CD4-positive, alpha-beta T cell treated with Interleukin-6 at 100 ng/mL for 8 hours (primary cell): ENCODE measurements around the gene SMPD3.

Experiments used
- DNase-seq: peaks from one replicate; pipeline ENCODE4 v3.0.0-alpha.2; 2020; ENCODE audit warnings: mixed read lengths, low spot score

The SMPD3 gene

DNA sequence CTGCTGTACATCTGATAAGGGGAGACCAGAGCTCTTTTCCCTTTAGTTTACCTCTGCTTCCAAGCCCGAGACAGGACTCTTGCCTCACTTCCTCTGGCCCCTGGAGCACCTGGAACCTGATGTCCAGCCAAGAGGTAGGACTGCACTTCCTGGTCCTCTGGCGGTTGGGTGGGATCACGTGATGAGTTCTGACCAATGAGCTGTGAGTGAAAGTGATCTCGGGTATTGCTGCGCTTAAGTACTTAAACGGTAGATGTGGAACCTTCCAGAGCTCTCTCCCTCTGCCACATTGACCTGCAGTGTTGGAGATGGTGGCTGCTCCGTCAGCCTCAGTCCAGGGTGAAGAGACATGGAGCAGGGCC lies 67.0 kb downstream of the SMPD3 start:
- DNase-seq = no peak

GRCh38 chr16:68380676-68381362 lies 67.5 kb downstream of the SMPD3 start:
- no peak for DNase-seq

DNA sequence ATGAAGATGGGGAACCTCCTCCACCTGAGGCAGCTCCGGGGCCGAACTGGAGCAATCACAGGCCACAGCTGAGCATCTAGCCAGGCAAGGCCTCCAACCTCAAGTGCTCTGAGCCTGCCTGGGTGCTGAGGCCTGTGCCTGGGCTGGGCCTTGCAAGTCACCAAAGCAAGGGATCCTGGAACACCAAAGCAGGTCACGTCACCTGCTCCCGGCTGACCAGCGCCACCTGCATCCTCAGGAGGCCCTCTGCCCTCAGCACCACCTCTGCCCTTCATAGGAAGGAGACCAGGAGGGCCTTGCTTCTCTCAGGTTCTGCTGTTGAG lies 68.0 kb downstream of the SMPD3 start:
- DNase-seq = no peak

DNA sequence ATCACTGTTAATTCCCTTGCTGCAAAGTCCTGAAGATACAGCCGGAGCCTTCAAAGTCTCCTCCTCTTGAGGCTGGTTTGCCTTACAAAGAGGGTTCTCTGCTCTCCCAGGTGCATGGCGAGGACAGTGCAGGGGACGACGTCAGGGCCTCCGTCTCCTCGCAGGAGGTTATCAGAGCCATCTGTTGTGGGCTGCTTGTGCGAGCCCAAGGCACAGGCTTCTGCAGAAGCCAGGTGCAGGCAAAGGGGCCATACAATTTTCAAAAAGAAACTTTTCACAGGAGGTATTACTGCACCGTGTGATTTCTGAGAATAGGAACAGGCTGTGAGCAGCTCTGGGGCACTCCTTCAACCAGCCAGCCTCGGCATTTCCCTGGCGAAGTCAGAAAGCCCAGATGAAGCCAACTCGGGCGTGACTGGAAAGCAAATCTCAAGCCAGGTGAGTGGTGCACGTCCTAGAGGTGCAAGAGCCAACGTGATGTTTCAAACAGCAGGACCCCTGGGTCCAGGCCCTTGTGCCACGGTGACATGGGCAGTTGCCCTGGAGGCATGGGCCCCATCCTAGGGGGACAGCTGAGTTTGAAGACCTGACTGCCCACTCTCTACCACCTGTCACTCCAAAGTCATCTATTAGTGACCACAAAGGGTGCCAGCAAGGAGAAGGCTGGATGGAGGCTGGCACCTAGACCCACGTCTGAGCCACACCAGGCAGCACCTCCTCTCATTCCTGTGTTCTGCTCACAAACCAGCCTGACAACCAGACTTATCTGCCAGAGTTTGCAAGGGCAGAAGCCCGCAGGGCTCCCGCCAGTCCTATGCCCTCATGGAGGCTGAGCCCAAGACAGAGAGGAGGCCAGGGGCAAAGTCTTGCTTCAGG lies 68.6 kb downstream of the SMPD3 start:
- no peak for DNase-seq

- no peak for DNase-seq
Observed at GRCh38 chr16:68378436-68379415, 69.6 kb downstream of the SMPD3 start.

DNA sequence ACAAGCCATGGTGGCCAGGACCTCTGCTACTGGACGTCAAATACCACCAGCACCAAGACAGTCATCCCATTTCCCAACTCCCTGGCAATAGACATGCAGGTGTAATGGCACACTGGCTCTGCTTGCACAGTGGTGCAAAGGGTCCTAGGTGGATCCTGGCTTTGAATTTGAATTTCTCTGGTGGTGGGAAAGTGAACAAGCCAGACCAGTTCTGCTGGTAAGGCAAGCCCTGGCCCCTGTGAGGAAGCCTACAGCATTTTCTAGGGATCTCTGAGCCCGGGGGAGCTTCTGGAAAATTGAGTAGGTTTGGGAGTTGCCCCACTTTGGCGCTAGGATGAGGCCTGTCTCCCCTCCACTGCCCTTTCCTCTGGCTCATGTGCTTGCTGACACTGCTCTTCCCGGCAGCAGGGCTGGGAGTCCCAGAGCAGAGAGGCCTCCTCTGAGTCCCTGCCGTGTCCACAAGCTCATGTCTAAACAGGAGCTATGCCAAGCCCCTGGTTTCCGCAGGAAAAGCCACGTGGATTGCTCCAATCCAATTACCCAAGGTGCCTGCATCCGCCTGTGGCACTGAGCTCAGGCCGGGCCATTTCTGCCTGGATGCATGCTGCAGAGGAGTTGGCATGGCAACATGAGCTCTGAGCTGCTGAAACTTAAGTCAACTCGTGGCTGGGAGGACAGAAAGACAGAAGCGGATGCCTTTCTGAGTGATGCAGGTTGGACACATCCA lies 70.5 kb downstream of the SMPD3 start:
- DNase-seq = no peak

GRCh38 chr16:68377221-68377620 lies 71.1 kb downstream of the SMPD3 start:
- DNase-seq = no peak

- no peak for DNase-seq
Observed at GRCh38 chr16:68376590-68376989, 71.7 kb downstream of the SMPD3 start.

DNA sequence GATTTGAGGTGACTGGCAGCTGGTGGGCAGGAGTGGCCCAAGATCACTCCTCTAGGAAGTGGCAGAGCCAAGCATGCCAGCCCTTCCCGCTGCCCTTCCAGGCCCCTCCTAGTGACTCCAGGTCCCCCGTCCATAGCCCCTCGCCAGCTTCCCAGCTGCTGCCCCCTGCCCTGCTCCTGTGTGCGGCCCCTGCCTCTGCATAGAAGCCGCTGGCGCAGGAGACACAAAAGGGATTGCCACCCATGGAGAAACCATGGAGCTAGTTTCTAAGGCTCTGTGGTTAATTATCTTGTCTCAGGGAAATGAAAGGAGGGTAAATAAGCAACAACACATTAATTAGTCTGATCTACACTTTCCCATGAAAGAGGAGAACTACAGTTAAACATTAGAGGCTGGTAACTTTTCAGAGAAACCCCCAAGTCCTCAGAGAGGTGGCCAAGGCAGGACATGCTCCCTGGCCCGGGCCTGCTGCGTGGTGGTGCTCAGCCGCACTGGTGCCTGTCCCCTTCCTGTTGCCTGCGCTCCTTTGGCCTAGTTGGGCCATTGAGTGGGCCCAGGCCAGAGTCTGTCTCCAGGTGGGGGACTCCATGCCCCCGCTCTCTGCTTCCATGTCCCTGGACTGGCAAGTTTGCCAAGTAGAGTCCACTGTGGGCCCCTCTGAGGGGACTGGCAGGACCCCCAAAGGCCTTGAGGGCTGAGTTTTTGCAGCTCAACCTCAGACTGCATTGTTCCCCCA lies 72.3 kb downstream of the SMPD3 start:
- no peak for DNase-seq

DNA sequence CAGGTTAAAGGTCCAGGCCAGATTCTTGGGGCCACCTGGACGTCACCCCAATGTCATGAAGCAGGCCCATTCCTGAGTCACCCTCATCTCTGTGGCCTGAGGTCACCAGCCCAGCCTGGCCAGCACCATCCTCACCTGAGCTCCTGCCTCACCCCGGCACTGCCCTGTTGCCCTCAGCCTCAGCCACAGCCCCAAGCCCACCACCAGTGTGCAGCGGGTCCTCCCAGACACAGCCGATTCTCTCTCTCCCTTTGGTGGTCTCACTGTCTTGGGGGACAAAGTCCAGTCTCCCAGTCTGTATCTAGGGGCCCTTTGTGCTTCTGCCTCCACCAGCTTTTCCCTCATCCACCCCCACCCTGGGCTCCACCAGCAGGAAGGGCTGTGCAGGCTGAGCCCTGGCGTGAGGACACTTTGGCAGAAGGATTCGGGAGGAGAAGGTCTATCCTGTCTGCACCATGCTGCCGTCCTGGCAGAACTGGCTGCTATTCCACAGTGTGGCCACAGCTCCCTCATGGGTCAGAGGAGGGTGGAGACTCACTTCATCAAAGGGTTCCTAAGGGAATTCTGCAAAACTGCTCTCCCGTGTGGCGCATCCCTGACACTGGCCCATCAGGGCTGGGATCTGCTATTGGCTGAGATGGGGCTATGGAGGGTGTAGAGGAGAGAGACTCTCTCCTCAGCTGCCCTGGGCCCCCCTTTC lies 73.2 kb downstream of the SMPD3 start:
- DNase-seq = no peak

GRCh38 chr16:68374246-68374805 lies 74.0 kb downstream of the SMPD3 start:
- no peak for DNase-seq

- no peak for DNase-seq
Observed at GRCh38 chr16:68373528-68374245, 74.6 kb downstream of the SMPD3 start.

DNA sequence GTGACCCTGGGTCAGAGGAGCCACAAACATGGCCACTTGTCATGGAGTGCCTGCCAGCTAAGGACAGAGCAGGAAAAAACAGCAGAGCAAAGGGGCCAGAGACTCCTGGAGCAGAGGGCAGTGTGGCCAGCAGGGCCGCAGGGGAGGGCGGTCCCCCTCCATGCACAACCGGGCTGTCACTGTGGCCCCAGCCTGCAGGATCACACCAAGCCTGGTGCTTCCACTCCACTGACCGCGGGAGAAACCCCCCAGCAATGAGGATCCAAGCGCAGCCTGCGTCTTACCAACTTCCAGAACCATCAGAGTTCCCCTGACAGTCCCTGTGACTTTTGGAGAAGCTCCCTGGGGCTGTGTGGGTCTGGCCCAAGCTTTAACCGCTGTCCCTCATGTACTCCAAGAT lies 75.5 kb downstream of the SMPD3 start:
- no peak for DNase-seq

DNA sequence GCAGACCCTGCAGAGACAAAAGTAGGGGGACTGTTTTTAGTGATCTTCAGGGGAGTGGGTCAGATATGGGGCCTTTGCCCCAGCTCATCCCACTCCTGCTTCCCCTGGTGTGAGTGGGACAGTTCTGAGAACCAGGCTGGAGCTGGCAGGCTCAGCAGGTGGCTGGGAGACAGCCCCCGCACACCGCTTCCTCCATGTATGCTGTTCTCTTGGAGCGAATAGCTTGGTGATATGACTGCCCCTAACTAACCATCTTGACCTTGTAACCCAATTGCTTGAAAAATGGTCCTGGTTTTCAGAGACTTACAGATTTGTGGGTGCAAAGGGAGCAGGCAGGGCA lies 76.0 kb downstream of the SMPD3 start:
- no peak for DNase-seq

- DNase-seq = no peak
Observed at GRCh38 chr16:68371706-68372380, 76.5 kb downstream of the SMPD3 start.

DNA sequence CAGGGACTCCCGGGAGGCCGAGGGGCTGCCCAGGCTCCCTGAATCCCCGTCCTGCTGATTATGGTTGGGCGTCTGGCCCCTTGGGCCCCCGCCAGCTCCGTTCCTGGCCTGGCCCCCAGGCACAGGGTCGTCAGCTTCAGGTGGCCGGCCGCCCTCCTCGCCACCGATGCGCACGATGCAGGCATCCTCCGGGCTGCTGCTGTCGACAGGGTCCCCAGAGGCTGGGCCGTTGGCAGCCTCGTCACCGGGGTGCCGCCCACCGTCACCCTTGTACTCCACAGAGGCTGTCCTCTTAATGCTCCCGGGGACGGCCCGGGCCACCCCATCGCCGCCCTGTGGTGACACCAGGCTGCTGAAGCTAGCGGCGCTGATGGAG lies 77.0 kb downstream of the SMPD3 start:
- no peak for DNase-seq

DNA sequence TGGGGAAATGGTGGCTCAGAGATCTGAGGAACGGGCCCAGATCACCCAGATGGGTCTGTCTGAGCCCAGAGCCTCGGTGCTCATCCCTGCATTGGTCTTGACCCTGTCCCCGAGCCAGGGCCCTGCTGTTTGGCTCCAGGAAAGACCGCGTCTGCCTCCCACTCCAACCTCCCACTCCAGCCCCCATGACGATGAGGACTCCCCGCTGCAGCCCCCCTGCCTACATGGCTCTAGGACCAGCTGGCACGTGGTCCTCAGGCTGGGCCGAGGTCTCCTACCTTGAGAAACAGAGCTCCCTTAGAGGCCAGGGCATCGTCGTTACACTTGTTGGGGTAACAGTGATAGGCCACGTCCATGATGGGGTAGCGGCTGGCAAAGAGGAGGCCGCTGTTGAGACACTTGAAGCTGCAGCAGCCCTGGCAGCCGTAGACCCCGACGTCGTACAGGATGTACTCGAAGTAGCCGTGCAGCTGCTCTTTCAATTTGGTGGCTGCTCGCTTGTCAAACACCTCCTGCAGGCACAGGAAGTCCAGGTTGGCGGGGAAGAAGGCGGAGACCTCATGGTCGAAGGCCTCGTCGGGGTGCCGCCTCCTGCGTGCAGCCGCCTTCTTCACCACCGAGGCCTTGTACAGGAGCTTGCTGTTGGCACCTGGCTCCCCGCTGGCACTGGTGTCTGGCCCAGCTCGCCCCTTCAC lies 77.6 kb downstream of the SMPD3 start:
- peak; percentile 36 for DNase-seq
